Fibroblast of mammary gland (primary cell): Measurements from ENCODE around the gene MAP2K4.

Experiments used
- DNase-seq: peaks from one replicate; pipeline ENCODE4 v3.0.0-alpha.2; 2010; ENCODE audit warnings: low read depth
- H3K4me3 ChIP-seq: 2 replicates; pipeline ENCODE4 v1.5.1; 2011; ENCODE audit warnings: low read depth, mild to moderate bottlenecking, low read length, moderate library complexity; ENCODE audit not compliant: control insufficient read depth
- CTCF ChIP-seq: conservative IDR thresholded peaks from 2 replicates; pipeline ENCODE4 v1.5.1; 2011; ENCODE audit warnings: low read depth, low read length, inconsistent platforms; ENCODE audit not compliant: control insufficient read depth, insufficient read depth

Gene MAP2K4

GRCh38 chr17:12050646-12051225 lies 30.1 kb downstream of the MAP2K4 start:
- H3K4me3 ChIP-seq, result no peak overlapping the region
- TF ChIP-seq CTCF, result no peak
- DNase-seq, result no peak

- DNase-seq, result no peak
- no peak overlapping the region for H3K4me3 ChIP-seq
- no peak for TF ChIP-seq CTCF
Observed at GRCh38 chr17:12053552-12053951, 32.9 kb downstream of the MAP2K4 start.

GRCh38 chr17:12055889-12056288 lies 35.2 kb downstream of the MAP2K4 start:
- no peak for TF ChIP-seq CTCF
- no peak for DNase-seq
- H3K4me3 ChIP-seq, result no peak overlapping the region

- no peak overlapping the region for H3K4me3 ChIP-seq
- TF ChIP-seq CTCF, result no peak
- DNase-seq, result no peak
Observed at GRCh38 chr17:12057520-12057919, 36.8 kb downstream of the MAP2K4 start.

- DNase-seq, result no peak
- no peak for TF ChIP-seq CTCF
- no peak overlapping the region for H3K4me3 ChIP-seq
Observed at GRCh38 chr17:12058535-12058934, 37.9 kb downstream of the MAP2K4 start.

GRCh38 chr17:12062249-12062648 lies 41.6 kb downstream of the MAP2K4 start:
- no peak overlapping the region for H3K4me3 ChIP-seq
- no peak for TF ChIP-seq CTCF
- DNase-seq, result no peak

GRCh38 chr17:12064395-12064794 lies 43.7 kb downstream of the MAP2K4 start:
- no peak for TF ChIP-seq CTCF
- DNase-seq, result no peak
- H3K4me3 ChIP-seq, result no peak overlapping the region
